Subcutaneous preadipocyte (primary cell): ENCODE data around the gene CRK. TPM values are rescaled to one million over a fixed set of nuclear protein-coding genes. Genes with fewer than 3 reads are reported as not detected.

Experiments used
- total RNA-seq: library from RNA; depleted of rRNA; stranded (reverse); fragments of >200 nt; gene quantifications from 2 replicates; pipeline ENCODE4 v1.2.3, GENCODE V29; 2012

CRK gene
- 84.1 and 97.6 TPM in 2 replicates for total RNA-seq

GRCh38 chr17:1455797-1456599 is at the start of gene CRK:
Gene CRK, minus strand, starts transcription at chr17:1456232. Its CDS starts 115 bp downstream, at chr17:1456117.

DNA sequence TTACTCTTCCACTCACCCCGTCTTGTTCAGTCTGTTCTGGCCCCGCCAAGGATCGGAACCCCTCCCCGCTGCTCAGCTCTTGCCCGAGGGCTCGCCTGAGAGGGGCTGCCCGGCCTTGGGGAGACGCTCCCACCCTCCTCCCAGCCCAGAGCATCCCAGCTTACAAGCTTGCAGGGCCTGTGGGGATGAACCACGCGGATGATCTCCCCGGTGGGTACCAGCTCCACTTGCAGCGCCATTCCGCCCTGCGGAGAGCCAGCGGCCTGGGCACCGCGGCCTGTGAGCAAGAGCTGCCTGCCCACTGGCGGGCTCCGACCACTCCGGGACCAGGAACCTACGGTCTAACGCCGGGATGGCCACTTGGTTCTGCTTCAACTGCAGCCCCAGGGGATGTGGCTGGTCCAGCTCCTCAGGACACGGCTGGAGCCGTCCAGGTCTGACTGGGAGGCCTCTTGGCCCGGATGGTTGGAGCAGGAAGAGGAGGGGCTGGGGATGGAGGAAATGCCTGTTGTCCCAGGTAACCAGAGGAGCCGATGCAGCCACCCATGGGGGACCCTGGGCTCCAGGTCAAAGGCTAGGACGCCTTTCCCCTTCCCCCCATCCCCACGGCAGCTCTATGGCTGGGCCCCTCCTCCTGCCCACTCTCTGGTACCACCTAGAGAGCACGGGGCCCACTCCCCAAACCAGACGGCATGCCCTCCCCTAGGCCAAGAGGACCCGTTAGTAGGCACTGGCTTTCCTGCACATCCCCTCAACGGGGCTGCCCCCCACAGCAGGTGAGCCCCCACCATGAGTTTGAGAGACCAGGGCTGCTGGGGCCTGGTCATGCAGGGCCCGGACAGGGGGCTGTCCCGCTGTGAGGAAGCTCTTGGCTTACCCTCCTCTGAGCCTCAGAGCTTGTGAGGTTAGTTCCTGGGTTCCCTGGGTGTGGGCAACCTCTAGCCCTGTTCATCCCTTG is 36.5 kb upstream of the CRK start, which contains the start of gene MYO1C:
Gene MYO1C, minus strand, starts transcription at position 438 of the 958 bp plus-strand sequence. Its CDS starts 199 bp downstream, at position 239.

DNA sequence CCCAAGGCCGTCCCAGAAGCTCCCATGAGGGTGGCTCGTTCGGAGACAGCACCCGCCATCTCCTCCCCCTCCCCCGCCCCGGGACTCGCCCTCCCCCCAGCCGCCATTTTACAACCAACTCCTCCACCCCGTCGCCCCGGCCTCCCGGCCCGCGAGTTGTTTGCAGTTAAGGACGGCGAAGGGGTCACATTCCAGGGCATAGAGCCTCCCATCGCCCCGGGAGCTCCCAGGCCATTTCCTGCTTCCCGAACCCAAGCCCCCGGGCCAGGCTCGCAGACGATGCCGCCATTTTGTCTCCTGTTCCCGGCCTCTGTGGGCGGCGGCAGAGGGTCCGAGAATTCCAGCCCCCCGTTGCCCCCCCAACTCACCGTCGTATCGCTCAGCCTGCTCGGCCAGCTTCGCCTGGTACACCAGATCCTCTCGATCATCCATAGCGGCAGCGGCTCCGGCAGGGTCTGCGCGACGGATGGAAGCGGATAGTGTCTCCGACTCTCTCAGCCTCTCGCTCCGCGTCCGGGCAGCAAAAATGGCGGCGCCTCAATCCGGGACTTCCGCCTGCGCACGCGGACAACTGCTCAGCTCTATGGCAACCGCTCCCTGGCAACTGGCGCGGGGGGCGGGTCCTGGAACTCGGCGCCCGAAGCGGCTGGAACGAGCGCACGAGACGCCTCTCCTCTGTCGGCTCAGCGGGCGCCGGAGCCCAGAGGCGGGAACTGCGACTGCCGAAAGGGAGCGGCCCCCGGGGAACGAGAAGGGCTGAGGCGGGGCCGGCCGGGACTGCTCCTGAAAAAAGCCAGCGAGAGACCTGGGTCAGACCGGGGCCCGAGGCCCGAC is 56.1 kb downstream of the CRK start, which contains the start of gene YWHAE:
Gene YWHAE, minus strand, starts transcription at position 544 of the 834 bp plus-strand sequence. Its CDS starts 112 bp downstream, at position 432.

Other genes with a start within 250 kb of the CRK start
- not detected in 2 replicates for gene BHLHA9, start 185.8 kb downstream of the CRK start, total RNA-seq
- not detected in 2 replicates for gene TRARG1, start 176.6 kb downstream of the CRK start, total RNA-seq
- gene YWHAE, start 56.0 kb downstream of the CRK start, total RNA-seq = 476 and 489 TPM in 2 replicates
- 107 and 128 TPM in 2 replicates for gene MYO1C, start 36.5 kb upstream of the CRK start, total RNA-seq
- 15.6 and 22.0 TPM in 2 replicates for gene INPP5K, start 60.4 kb upstream of the CRK start, total RNA-seq
- 16.2 and 18.7 TPM in 2 replicates for gene PITPNA, start 106.6 kb upstream of the CRK start, total RNA-seq
- 2.2 and 3.3 TPM in 2 replicates for gene SLC43A2, start 172.6 kb upstream of the CRK start, total RNA-seq
- 0.20 TPM in 1 of 2 replicates, not detected in the other for gene SCARF1, start 189.5 kb upstream of the CRK start, total RNA-seq
- 4.0 and 6.1 TPM in 2 replicates for gene RILP, start 193.6 kb upstream of the CRK start, total RNA-seq
- gene PRPF8, start 228.6 kb upstream of the CRK start, total RNA-seq = 131 and 150 TPM in 2 replicates